NT2/D1 (cell line): ENCODE results near the gene LBHD1.

Source experiments
- DNase-seq: peaks from one replicate; pipeline ENCODE4 v3.0.0-alpha.2; 2011; ENCODE audit warnings: low read depth, low spot score
- H3K27me3 ChIP-seq: 2 replicates; pipeline ENCODE4 v1.6.0; 2011; ENCODE audit warnings: mild to moderate bottlenecking; ENCODE audit not compliant: insufficient read length, insufficient read depth
- H3K36me3 ChIP-seq: 2 replicates; pipeline ENCODE4 v1.6.1; 2011; ENCODE audit warnings: mild to moderate bottlenecking, low read length, mixed read lengths; ENCODE audit not compliant: insufficient read depth, insufficient read length
- H3K4me1 ChIP-seq: 2 replicates; pipeline ENCODE4 v1.5.1; 2011; ENCODE audit not compliant: insufficient read depth, insufficient read length
- H3K4me3 ChIP-seq: 2 replicates; pipeline ENCODE4 v1.5.1; 2011; ENCODE audit warnings: low read depth; ENCODE audit not compliant: insufficient read length
- H3K9ac ChIP-seq: 2 replicates; pipeline ENCODE4 v1.6.0; 2011; ENCODE audit warnings: low read depth; ENCODE audit not compliant: insufficient read length
- H3K9me3 ChIP-seq: 2 replicates; pipeline ENCODE4 v1.5.1; 2011; ENCODE audit warnings: mild to moderate bottlenecking, low read length; ENCODE audit not compliant: insufficient read depth
- SUZ12 ChIP-seq: IDR thresholded peaks from 2 replicates; pipeline ENCODE4 v1.6.1; 2011; ENCODE audit not compliant: insufficient read length, insufficient read depth; ENCODE audit errors: extremely low read depth
- YY1 ChIP-seq: IDR thresholded peaks from 2 replicates; pipeline ENCODE4 v1.6.1; 2011; ENCODE audit not compliant: insufficient read length, insufficient read depth
- ZNF274 ChIP-seq: IDR thresholded peaks from 2 replicates; pipeline ENCODE4 v1.6.1; 2011; ENCODE audit warnings: mild to moderate bottlenecking, low read depth, low read length

Gene LBHD1

GRCh38 chr11:62646825-62647608 lies 25.1 kb downstream of the LBHD1 start:
- TF ChIP-seq YY1 (no peak), ZNF274 (no peak), SUZ12 (no peak)
- Histone ChIP-seq H3K4me3 (no peak overlapping the region), H3K9ac (peak overlapping the region; percentile 65), H3K36me3 (peaks cover 66% of the 10 kb centered on the region), H3K4me1 (peaks cover 6% of the 10 kb centered on the region), H3K9me3 (no peaks in the 10 kb centered on the region), H3K27me3 (no peaks in the 10 kb centered on the region)
- no peak for DNase-seq

GRCh38 chr11:62645946-62646824 lies 25.9 kb downstream of the LBHD1 start, which contains the start of gene GANAB:
Gene GANAB (minus strand): TSS chr11:62646613. CDS start chr11:62646599, 14 bp downstream.
- DNase-seq, result peak; percentile 97
- Histone ChIP-seq H3K36me3 (peaks cover 62% of the 10 kb centered on the region), H3K4me3 (peak within 1 kb of the TSS; percentile 93), H3K4me1 (peaks cover 6% of the 10 kb centered on the region), H3K27me3 (no peaks in the 10 kb centered on the region), H3K9ac (peak within 1 kb of the TSS; percentile 98), H3K9me3 (no peaks in the 10 kb centered on the region)
- no peak for TF ChIP-seq ZNF274
- TF ChIP-seq YY1, result peak; percentile 87

- Histone ChIP-seq H3K27me3 (no peaks in the 10 kb centered on the region), H3K4me1 (peaks cover 6% of the 10 kb centered on the region), H3K36me3 (peaks cover 60% of the 10 kb centered on the region), H3K4me3 (peak overlapping the region; percentile 93), H3K9ac (peak overlapping the region; percentile 98), H3K9me3 (no peaks in the 10 kb centered on the region)
- no peak for TF ChIP-seq SUZ12
- no peak for TF ChIP-seq ZNF274
- no peak for TF ChIP-seq YY1
- DNase-seq, result no peak
Measured at GRCh38 chr11:62645671-62645945, 26.5 kb downstream of the LBHD1 start.

GRCh38 chr11:62644220-62644619 lies 27.8 kb downstream of the LBHD1 start:
- Histone ChIP-seq H3K27me3 (no peaks in the 10 kb centered on the region), H3K9me3 (no peaks in the 10 kb centered on the region), H3K9ac (no peak overlapping the region), H3K36me3 (peaks cover 58% of the 10 kb centered on the region), H3K4me1 (peaks cover 6% of the 10 kb centered on the region), H3K4me3 (no peak overlapping the region)
- no peak for DNase-seq
- TF ChIP-seq ZNF274 (no peak), SUZ12 (no peak), YY1 (no peak)

GRCh38 chr11:62632492-62632891 lies 39.6 kb downstream of the LBHD1 start:
- TF ChIP-seq YY1 (no peak), SUZ12 (no peak), ZNF274 (no peak)
- DNase-seq, result no peak
- Histone ChIP-seq H3K27me3 (no peaks in the 10 kb centered on the region), H3K9me3 (no peaks in the 10 kb centered on the region), H3K4me3 (no peak overlapping the region), H3K4me1 (peaks cover 3% of the 10 kb centered on the region), H3K36me3 (peaks cover 94% of the 10 kb centered on the region), H3K9ac (no peak overlapping the region)

- H3K9me3 ChIP-seq, result no peaks in the 10 kb centered on the region
- H3K27me3 ChIP-seq, result no peaks in the 10 kb centered on the region
- DNase-seq, result no peak
- H3K9ac ChIP-seq, result no peak overlapping the region
- no peak overlapping the region for H3K4me3 ChIP-seq
- H3K4me1 ChIP-seq, result no peaks in the 10 kb centered on the region
- peaks cover 87% of the 10 kb centered on the region for H3K36me3 ChIP-seq
- no peak for TF ChIP-seq ZNF274
- TF ChIP-seq YY1, result no peak
- no peak for TF ChIP-seq SUZ12
Measured at GRCh38 chr11:62627713-62628112, 44.4 kb downstream of the LBHD1 start.

GRCh38 chr11:62622476-62623089 lies 49.5 kb downstream of the LBHD1 start:
- no peak for TF ChIP-seq SUZ12
- no peak for TF ChIP-seq ZNF274
- DNase-seq, result no peak
- Histone ChIP-seq H3K4me3 (no peak overlapping the region), H3K27me3 (no peaks in the 10 kb centered on the region), H3K9me3 (no peaks in the 10 kb centered on the region), H3K4me1 (no peaks in the 10 kb centered on the region), H3K36me3 (peaks cover 46% of the 10 kb centered on the region), H3K9ac (no peak overlapping the region)
